K562 (cell line): ENCODE results near the gene COMMD4. TPM values are rescaled to one million over a fixed set of nuclear protein-coding genes. Genes with fewer than 3 reads are reported as not detected.

Experiments
- KDM4B ChIP-seq, 2 experiments: fragments of 450-650 bp in 1 of 2; sonication (generic) in 1 of 2; IDR thresholded peaks; 2 replicates each; pipeline ENCODE4 v1.6.1; 2016 to 2017; ENCODE audit warnings: borderline replicate concordance in 2 of 2, antibody characterized with exemption in 1 of 2, low read depth in 1 of 2, mild to moderate bottlenecking in 1 of 2
- NRF1 ChIP-seq, 2 experiments: fragments of 450-650 bp; IDR thresholded peaks in 1 of 2; conservative IDR thresholded peaks in 1 of 2; 2 replicates each; pipeline ENCODE4 v1.6.1; 2014; ENCODE audit warnings: mild to moderate bottlenecking in 2 of 2
- polyA plus RNA-seq, 8 experiments: library from polyadenylated mRNA; depleted of rRNA in 4 of 8; stranded (reverse) in 5 of 8; unstranded in 3 of 8; fragments of >200 nt; fragmentation: Nextera tagmentation in 2 of 8; fragmentation: Illumina TruSeq in 1 of 8; extraction: Ambion mirVana in 2 of 8; extraction: Trizol in 1 of 8; gene quantifications; 2 replicates each; pipeline versions ENCODE4 v1.2.1 to v1.2.3, GENCODE V29; 2011 to 2014; ENCODE audit warnings: inconsistent platforms in 1 of 8, missing spikeins in 1 of 8
- total RNA-seq, 7 experiments: library from RNA; depleted of rRNA in 6 of 7; stranded (reverse); fragments of >200 nt in 6 of 7; fragmentation: Illumina TruSeq in 2 of 7; extraction: Trizol in 2 of 7; gene quantifications; 2 replicates each; pipeline versions ENCODE4 v1.2.1 to v1.2.3, GENCODE V29; 2011 to 2021; ENCODE audit warnings: low replicate concordance in 1 of 7
- TF ChIP-seq, protein P1 (sequence below): sonication (generic); formaldehyde crosslinking; IDR thresholded peaks from 2 replicates; pipeline ENCODE4 v1.8.1; 2023; ENCODE audit warnings: missing genetic modification reagents, mild to moderate bottlenecking, borderline replicate concordance
- TF ChIP-seq, protein P2 (sequence below): sonication (generic); formaldehyde crosslinking; IDR thresholded peaks from 2 replicates; pipeline ENCODE4 v1.5.0; 2020; ENCODE audit warnings: missing genetic modification reagents
- TF ChIP-seq, protein P3 (sequence below): sonication (generic); formaldehyde crosslinking; IDR thresholded peaks from 2 replicates; pipeline ENCODE4 v1.8.0; 2022; ENCODE audit warnings: missing genetic modification reagents, mild to moderate bottlenecking, moderate library complexity, borderline replicate concordance
- TF ChIP-seq, protein P4 (sequence below): sonication (generic); formaldehyde crosslinking; IDR thresholded peaks from 2 replicates; pipeline ENCODE4 v1.8.0; 2023; ENCODE audit warnings: mild to moderate bottlenecking, missing genetic modification reagents
- TF ChIP-seq, protein P5 (sequence below): sonication (generic); formaldehyde crosslinking; IDR thresholded peaks from 2 replicates; pipeline ENCODE4 v1.8.1; 2022; ENCODE audit warnings: missing genetic modification reagents
- TF ChIP-seq, protein P6 (sequence below): fragments of 450-650 bp; IDR thresholded peaks from 2 replicates; pipeline ENCODE4 v1.7.0; 2016; ENCODE audit warnings: borderline replicate concordance

The COMMD4 gene
- total and polyA plus RNA-seq, 9 of the 15 experiments (the other 6 are each of a cell fraction or from before 2014, with no cell fraction given), result 20.4 to 140 (median 63.9) TPM

DNA sequence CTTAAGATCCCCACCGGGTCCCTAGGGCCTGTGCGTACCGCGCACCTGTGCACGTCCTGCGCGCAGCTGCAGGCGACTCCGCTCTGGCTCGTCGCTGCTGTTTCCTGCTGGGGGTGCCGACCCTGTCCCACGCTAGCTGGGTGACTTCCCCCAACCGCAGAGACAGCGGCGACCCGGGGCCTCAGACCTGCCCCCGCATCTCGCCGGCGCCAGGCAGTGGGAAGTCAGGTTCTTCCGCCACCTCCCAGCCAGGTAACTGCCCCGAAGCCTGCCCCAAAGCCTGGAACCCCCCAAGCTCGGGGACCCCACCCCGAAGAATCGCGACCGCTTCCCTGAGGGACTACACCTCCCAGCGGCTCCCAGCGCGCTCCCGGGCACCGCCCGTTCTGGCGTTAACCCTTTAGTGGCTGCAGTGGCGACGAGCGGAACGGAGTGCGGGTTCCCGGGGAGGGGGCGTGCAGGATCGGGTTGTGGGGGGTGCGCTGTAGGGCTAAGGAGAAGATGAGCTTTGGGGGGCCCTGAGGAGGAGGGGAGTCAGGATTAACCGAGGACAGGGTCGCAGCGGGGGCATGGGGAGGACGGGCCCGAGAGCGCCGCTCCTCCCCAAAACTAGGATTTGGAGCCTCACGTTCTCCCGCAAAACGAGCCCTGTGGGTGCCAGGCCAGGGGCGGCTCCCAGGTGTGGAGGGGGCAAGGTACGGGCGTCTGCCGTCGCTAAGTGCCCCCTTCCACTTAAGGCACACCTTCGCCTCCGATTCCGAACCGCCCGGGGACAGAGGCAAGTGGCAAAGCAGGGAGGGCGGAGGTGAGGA is 11.6 kb downstream of the COMMD4 start (continued):
- TF ChIP-seq, protein P1, sequence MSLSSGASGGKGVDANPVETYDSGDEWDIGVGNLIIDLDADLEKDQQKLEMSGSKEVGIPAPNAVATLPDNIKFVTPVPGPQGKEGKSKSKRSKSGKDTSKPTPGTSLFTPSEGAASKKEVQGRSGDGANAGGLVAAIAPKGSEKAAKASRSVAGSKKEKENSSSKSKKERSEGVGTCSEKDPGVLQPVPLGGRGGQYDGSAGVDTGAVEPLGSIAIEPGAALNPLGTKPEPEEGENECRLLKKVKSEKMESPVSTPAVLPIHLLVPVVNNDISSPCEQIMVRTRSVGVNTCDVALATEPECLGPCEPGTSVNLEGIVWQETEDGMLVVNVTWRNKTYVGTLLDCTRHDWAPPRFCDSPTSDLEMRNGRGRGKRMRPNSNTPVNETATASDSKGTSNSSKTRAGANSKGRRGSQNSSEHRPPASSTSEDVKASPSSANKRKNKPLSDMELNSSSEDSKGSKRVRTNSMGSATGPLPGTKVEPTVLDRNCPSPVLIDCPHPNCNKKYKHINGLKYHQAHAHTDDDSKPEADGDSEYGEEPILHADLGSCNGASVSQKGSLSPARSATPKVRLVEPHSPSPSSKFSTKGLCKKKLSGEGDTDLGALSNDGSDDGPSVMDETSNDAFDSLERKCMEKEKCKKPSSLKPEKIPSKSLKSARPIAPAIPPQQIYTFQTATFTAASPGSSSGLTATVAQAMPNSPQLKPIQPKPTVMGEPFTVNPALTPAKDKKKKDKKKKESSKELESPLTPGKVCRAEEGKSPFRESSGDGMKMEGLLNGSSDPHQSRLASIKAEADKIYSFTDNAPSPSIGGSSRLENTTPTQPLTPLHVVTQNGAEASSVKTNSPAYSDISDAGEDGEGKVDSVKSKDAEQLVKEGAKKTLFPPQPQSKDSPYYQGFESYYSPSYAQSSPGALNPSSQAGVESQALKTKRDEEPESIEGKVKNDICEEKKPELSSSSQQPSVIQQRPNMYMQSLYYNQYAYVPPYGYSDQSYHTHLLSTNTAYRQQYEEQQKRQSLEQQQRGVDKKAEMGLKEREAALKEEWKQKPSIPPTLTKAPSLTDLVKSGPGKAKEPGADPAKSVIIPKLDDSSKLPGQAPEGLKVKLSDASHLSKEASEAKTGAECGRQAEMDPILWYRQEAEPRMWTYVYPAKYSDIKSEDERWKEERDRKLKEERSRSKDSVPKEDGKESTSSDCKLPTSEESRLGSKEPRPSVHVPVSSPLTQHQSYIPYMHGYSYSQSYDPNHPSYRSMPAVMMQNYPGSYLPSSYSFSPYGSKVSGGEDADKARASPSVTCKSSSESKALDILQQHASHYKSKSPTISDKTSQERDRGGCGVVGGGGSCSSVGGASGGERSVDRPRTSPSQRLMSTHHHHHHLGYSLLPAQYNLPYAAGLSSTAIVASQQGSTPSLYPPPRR, result 0 out of 2 replicates have a peak, but pooled peaks have one; percentile 48
- TF ChIP-seq, protein P2, sequence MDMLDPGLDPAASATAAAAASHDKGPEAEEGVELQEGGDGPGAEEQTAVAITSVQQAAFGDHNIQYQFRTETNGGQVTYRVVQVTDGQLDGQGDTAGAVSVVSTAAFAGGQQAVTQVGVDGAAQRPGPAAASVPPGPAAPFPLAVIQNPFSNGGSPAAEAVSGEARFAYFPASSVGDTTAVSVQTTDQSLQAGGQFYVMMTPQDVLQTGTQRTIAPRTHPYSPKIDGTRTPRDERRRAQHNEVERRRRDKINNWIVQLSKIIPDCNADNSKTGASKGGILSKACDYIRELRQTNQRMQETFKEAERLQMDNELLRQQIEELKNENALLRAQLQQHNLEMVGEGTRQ (CRISPR knock-in tag), result no peak
- TF ChIP-seq NRF1 (conservative IDR thresholded peaks at IDR 0.05 in 1 of 2, IDR thresholded peaks at IDR 0.05 in 1 of 2) (peak; percentile 73 to 76), KDM4B (IDR thresholded peaks at IDR 0.05; ENCODE audit: borderline replicate concordance in 2 of 2, low read depth in 1 of 2) (no peak)
- TF ChIP-seq, protein P3, sequence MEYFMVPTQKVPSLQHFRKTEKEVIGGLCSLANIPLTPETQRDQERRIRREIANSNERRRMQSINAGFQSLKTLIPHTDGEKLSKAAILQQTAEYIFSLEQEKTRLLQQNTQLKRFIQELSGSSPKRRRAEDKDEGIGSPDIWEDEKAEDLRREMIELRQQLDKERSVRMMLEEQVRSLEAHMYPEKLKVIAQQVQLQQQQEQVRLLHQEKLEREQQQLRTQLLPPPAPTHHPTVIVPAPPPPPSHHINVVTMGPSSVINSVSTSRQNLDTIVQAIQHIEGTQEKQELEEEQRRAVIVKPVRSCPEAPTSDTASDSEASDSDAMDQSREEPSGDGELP (CRISPR knock-in tag), result peak; percentile 68; the same call in 1 of the 2 replicates
- TF ChIP-seq, protein P4, sequence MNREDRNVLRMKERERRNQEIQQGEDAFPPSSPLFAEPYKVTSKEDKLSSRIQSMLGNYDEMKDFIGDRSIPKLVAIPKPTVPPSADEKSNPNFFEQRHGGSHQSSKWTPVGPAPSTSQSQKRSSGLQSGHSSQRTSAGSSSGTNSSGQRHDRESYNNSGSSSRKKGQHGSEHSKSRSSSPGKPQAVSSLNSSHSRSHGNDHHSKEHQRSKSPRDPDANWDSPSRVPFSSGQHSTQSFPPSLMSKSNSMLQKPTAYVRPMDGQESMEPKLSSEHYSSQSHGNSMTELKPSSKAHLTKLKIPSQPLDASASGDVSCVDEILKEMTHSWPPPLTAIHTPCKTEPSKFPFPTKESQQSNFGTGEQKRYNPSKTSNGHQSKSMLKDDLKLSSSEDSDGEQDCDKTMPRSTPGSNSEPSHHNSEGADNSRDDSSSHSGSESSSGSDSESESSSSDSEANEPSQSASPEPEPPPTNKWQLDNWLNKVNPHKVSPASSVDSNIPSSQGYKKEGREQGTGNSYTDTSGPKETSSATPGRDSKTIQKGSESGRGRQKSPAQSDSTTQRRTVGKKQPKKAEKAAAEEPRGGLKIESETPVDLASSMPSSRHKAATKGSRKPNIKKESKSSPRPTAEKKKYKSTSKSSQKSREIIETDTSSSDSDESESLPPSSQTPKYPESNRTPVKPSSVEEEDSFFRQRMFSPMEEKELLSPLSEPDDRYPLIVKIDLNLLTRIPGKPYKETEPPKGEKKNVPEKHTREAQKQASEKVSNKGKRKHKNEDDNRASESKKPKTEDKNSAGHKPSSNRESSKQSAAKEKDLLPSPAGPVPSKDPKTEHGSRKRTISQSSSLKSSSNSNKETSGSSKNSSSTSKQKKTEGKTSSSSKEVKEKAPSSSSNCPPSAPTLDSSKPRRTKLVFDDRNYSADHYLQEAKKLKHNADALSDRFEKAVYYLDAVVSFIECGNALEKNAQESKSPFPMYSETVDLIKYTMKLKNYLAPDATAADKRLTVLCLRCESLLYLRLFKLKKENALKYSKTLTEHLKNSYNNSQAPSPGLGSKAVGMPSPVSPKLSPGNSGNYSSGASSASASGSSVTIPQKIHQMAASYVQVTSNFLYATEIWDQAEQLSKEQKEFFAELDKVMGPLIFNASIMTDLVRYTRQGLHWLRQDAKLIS (CRISPR knock-in tag), result 0 out of 2 replicates have a peak, but pooled peaks have one; percentile 36
- TF ChIP-seq, protein P5, sequence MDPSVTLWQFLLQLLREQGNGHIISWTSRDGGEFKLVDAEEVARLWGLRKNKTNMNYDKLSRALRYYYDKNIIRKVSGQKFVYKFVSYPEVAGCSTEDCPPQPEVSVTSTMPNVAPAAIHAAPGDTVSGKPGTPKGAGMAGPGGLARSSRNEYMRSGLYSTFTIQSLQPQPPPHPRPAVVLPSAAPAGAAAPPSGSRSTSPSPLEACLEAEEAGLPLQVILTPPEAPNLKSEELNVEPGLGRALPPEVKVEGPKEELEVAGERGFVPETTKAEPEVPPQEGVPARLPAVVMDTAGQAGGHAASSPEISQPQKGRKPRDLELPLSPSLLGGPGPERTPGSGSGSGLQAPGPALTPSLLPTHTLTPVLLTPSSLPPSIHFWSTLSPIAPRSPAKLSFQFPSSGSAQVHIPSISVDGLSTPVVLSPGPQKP (CRISPR knock-in tag), result no peak
- TF ChIP-seq, protein P6, sequence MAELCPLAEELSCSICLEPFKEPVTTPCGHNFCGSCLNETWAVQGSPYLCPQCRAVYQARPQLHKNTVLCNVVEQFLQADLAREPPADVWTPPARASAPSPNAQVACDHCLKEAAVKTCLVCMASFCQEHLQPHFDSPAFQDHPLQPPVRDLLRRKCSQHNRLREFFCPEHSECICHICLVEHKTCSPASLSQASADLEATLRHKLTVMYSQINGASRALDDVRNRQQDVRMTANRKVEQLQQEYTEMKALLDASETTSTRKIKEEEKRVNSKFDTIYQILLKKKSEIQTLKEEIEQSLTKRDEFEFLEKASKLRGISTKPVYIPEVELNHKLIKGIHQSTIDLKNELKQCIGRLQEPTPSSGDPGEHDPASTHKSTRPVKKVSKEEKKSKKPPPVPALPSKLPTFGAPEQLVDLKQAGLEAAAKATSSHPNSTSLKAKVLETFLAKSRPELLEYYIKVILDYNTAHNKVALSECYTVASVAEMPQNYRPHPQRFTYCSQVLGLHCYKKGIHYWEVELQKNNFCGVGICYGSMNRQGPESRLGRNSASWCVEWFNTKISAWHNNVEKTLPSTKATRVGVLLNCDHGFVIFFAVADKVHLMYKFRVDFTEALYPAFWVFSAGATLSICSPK, result peak; percentile 27; the same call in 1 of the 2 replicates
